Calu3 (cell line): ENCODE results near the gene HIVEP3. TPM values are rescaled to one million over a fixed set of nuclear protein-coding genes. Genes with fewer than 3 reads are reported as not detected.

Source experiments
- BruUV-seq: library from RNA; stranded (reverse); fragments of 400-500 nt; replicated peaks from 2 replicates; lab custom pipeline; 2021; lab: Mats Ljungman, UMichigan
- CTCF ChIA-PET: fragments of 300-600 bp; sonication (Branson Sonifier 250); formaldehyde crosslinking; loops from one replicate; lab custom pipeline; 2022; ENCODE audit warnings: antibody characterized with exemption; lab: Charles Lee
- DNase-seq: peaks from one replicate; pipeline ENCODE4 v3.0.0; 2022
- H3K27ac Mint-ChIP-seq: one replicate; pipeline ENCODE4 v1.8.0; 2022; ENCODE audit warnings: mixed read lengths; ENCODE audit not compliant: unreplicated experiment
- H3K27me3 Mint-ChIP-seq: one replicate; pipeline ENCODE4 v1.8.0; 2022; ENCODE audit warnings: mixed read lengths; ENCODE audit not compliant: unreplicated experiment
- H3K36me3 Mint-ChIP-seq: one replicate; pipeline ENCODE4 v1.8.0; 2022; ENCODE audit warnings: mild to moderate bottlenecking, moderate library complexity, mixed read lengths; ENCODE audit not compliant: insufficient read depth, unreplicated experiment
- H3K4me1 Mint-ChIP-seq: one replicate; pipeline ENCODE4 v1.8.0; 2022; ENCODE audit warnings: mild to moderate bottlenecking, low read depth, mixed read lengths; ENCODE audit not compliant: unreplicated experiment
- H3K4me3 Mint-ChIP-seq: one replicate; pipeline ENCODE4 v1.8.0; 2022; ENCODE audit warnings: mild to moderate bottlenecking, low read depth, moderate library complexity, mixed read lengths; ENCODE audit not compliant: unreplicated experiment
- H3K9me3 Mint-ChIP-seq: one replicate; pipeline ENCODE4 v1.8.0; 2022; ENCODE audit warnings: low read depth, mixed read lengths; ENCODE audit not compliant: unreplicated experiment
- CTCF ChIP-seq: fragments of 200-600 bp; IDR thresholded peaks from one replicate; pipeline ENCODE4 v1.8.0; 2022; ENCODE audit warnings: antibody characterized with exemption; ENCODE audit not compliant: unreplicated experiment
- intact Hi-C: fragments of 100-400 bp; cut with micrococcal nuclease; formaldehyde crosslinking; loops from one replicate; pipeline ENCODE4 v1.10.0; 2022; ENCODE audit not compliant: unreplicated experiment
- total RNA-seq: library from RNA; stranded (reverse); gene quantifications from 2 replicates; pipeline ENCODE4 v1.2.3, GENCODE V29; 2022

The HIVEP3 gene
- total RNA-seq, 1 experiment from 2014 or later = 9.0 TPM

GRCh38 chr1:41713557-41714327 is 205.0 kb downstream of the HIVEP3 start:
- Mint-ChIP-seq H3K4me3 (no peak overlapping the region), H3K27ac (no peak overlapping the region), H3K36me3 (peaks cover 4% of the 10 kb centered on the region), H3K4me1 (peaks cover 8% of the 10 kb centered on the region), H3K9me3 (no peaks in the 10 kb centered on the region), H3K27me3 (peaks cover 30% of the 10 kb centered on the region)
- CTCF ChIA-PET = no interaction called here
- intact Hi-C loops = no loop called here
- no peak for DNase-seq
- BruUV-seq = no TSS peak
- TF ChIP-seq CTCF = no peak

GRCh38 chr1:41713141-41713540 is 205.6 kb downstream of the HIVEP3 start:
- Mint-ChIP-seq H3K4me3 (no peak overlapping the region), H3K9me3 (no peaks in the 10 kb centered on the region), H3K27ac (no peak overlapping the region), H3K36me3 (peaks cover 4% of the 10 kb centered on the region), H3K4me1 (peaks cover 8% of the 10 kb centered on the region), H3K27me3 (peaks cover 32% of the 10 kb centered on the region)
- no peak for DNase-seq
- no peak for TF ChIP-seq CTCF
- intact Hi-C loops = no loop called here
- BruUV-seq = no TSS peak
- CTCF ChIA-PET = no interaction called here

GRCh38 chr1:41712695-41713094 is 206.0 kb downstream of the HIVEP3 start:
- H3K27ac Mint-ChIP-seq = no peak overlapping the region
- DNase-seq = no peak

GRCh38 chr1:41712081-41712480 is 206.6 kb downstream of the HIVEP3 start:
- BruUV-seq = no TSS peak
- no peak overlapping the region for H3K4me3 Mint-ChIP-seq
- no peak for DNase-seq
- H3K9me3 Mint-ChIP-seq = no peaks in the 10 kb centered on the region
- intact Hi-C loops = no loop called here
- no peak for TF ChIP-seq CTCF
- H3K36me3 Mint-ChIP-seq = peaks cover 4% of the 10 kb centered on the region
- CTCF ChIA-PET = no interaction called here
- no peak overlapping the region for H3K27ac Mint-ChIP-seq
- peaks cover 36% of the 10 kb centered on the region for H3K27me3 Mint-ChIP-seq
- peaks cover 8% of the 10 kb centered on the region for H3K4me1 Mint-ChIP-seq

More at GRCh38 chr1:41712695-41713094, 206.0 kb downstream of the HIVEP3 start:
- no peaks in the 10 kb centered on the region for H3K9me3 Mint-ChIP-seq
- intact Hi-C loops = no loop called here
- peaks cover 36% of the 10 kb centered on the region for H3K27me3 Mint-ChIP-seq
- H3K4me3 Mint-ChIP-seq = no peak overlapping the region
- CTCF ChIA-PET = no interaction called here
- peaks cover 4% of the 10 kb centered on the region for H3K36me3 Mint-ChIP-seq
- no TSS peak for BruUV-seq
- H3K4me1 Mint-ChIP-seq = peaks cover 8% of the 10 kb centered on the region
- no peak for TF ChIP-seq CTCF
